ENCODE measurements around the gene CMTM5.
"Not testable (repeated sequence)": the region's sequence is repeated elsewhere in the genome, so short reads cannot be mapped to it uniquely, and the experiment has no call there.

DNA sequence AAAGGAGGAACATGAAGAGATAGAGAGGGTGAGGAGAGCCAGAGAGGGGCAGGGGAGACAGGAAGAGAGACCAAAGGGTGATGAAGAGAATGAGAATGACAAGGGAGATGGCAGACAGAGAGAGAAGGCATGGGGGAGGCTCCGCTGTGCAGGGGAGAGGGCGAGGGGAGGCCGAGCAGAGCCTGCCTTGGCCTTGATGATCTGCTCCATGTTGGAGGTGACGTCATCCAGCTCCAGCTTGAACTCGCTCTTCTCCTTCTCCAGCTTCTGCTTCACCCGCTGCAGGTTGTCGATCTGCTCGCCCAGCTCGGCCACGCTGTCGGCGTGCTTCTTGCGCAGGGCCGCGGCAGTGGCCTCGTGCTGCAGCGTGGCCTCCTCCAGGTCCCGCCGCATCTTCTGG lies 13.0 kb downstream of the CMTM5 start:
- TF ChIP-seq, protein P1, sequence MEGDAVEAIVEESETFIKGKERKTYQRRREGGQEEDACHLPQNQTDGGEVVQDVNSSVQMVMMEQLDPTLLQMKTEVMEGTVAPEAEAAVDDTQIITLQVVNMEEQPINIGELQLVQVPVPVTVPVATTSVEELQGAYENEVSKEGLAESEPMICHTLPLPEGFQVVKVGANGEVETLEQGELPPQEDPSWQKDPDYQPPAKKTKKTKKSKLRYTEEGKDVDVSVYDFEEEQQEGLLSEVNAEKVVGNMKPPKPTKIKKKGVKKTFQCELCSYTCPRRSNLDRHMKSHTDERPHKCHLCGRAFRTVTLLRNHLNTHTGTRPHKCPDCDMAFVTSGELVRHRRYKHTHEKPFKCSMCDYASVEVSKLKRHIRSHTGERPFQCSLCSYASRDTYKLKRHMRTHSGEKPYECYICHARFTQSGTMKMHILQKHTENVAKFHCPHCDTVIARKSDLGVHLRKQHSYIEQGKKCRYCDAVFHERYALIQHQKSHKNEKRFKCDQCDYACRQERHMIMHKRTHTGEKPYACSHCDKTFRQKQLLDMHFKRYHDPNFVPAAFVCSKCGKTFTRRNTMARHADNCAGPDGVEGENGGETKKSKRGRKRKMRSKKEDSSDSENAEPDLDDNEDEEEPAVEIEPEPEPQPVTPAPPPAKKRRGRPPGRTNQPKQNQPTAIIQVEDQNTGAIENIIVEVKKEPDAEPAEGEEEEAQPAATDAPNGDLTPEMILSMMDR (optimal IDR thresholded peaks at IDR 0.05 in 1 of 3, IDR thresholded peaks at IDR 0.05 in 1 of 3, conservative IDR thresholded peaks at IDR 0.05 in 1 of 3; ENCODE audit: extremely low read depth in 1 of 3, insufficient read depth in 2 of 3, low read length in 3 of 3) = not testable (repeated sequence)
- not testable (repeated sequence) for TF ChIP-seq EZH2 (IDR thresholded peaks at IDR 0.05; ENCODE audit: low read length)

Measured in keratinocyte (primary cell).